ENCODE data around the gene PDZD4. TPM values are rescaled to one million over a fixed set of nuclear protein-coding genes. Genes with fewer than 3 reads are reported as not detected.

The PDZD4 gene
- total and polyA plus RNA-seq, 10 of the 15 experiments (the other 5 are each of a cell fraction or from before 2014, with no cell fraction given), result 0.01 to 0.15 (median 0.04) TPM; not detected in 6

- H3K36me3 ChIP-seq (ENCODE audit: control insufficient read depth in 2 of 2, insufficient read depth in 2 of 2, low read length in 1 of 2), result peaks cover 3% of the 10 kb centered on the region in 2 experiments; a peak in 3 of 4 replicates
- no peak overlapping the region for H2AFZ ChIP-seq (ENCODE audit: control insufficient read depth, low read depth, low read length)
- intact Hi-C loops (cut with micrococcal nuclease; ENCODE audit: unreplicated experiment) (no loop called here), in situ Hi-C loops (cut with MboI) (loop anchor here (10.0 kb wide), 1 partner anchor 55 kb away; no protein-coding TSS in a partner anchor)
- H3K27ac ChIP-seq (ENCODE audit: control insufficient read depth, insufficient read depth), result no peak overlapping the region
- FAIRE-seq (no peak), ATAC-seq (no peak), DNase-seq (ENCODE audit: low read depth, low spot score) (no peak)
- no TSS peak for BruUV-seq (replicated peaks)
- no peak overlapping the region for H3K4me3 ChIP-seq
- ChIA-PET SMC1A (ENCODE audit: uncharacterized antibody, unreplicated experiment) (no interaction called here), RAD21 (ENCODE audit: unreplicated experiment) (no interaction called here), POLR2A (no interaction called here), CTCF (interaction anchor here (0.7 kb wide), 1 partner anchor 137 kb away, joined by 3 read pairs; no protein-coding TSS in a partner anchor)
- no peaks in the 10 kb centered on the region for H4K20me1 ChIP-seq (ENCODE audit: control insufficient read depth, insufficient read depth)
- peaks cover 28% of the 10 kb centered on the region for H3K79me2 ChIP-seq (ENCODE audit: control insufficient read depth, insufficient read depth, low read length)
- TF ChIP-seq RBBP5 (conservative IDR thresholded peaks at IDR 0.05) (no peak), BCLAF1 (IDR thresholded peaks at IDR 0.05) (no peak), GATAD2B (conservative IDR thresholded peaks at IDR 0.05; ENCODE audit: low read depth) (no peak), POLR2AphosphoS2 (IDR thresholded peaks at IDR 0.05; ENCODE audit: low read depth, low read length) (no peak), IRF5 (IDR thresholded peaks at IDR 0.05; ENCODE audit: borderline replicate concordance) (no peak), MEF2B (IDR thresholded peaks at IDR 0.05; ENCODE audit: partially characterized antibody, poor library complexity, severe bottlenecking) (no peak)
- H3K9ac ChIP-seq (ENCODE audit: control insufficient read depth, insufficient read depth, low read length), result no peak overlapping the region
- no peak overlapping the region for H3K4me2 ChIP-seq (ENCODE audit: control insufficient read depth, insufficient read depth)
- 78% methylated on average over 8 of the region's 12 CpGs for WGBS (ENCODE audit: insufficient coverage, insufficient replicate concordance, low lambda C conversion rate, missing lambda C conversion rate)
- no peaks in the 10 kb centered on the region for H3K27me3 ChIP-seq (replicated peaks in 1 of 2; ENCODE audit: control insufficient read depth in 2 of 2, insufficient read depth in 2 of 2, low read length in 1 of 2)
- no peaks in the 10 kb centered on the region for H3K4me1 ChIP-seq (ENCODE audit: control insufficient read depth, insufficient read depth, low read length)
- no peaks in the 10 kb centered on the region; the same call in 2 of the 3 replicates for H3K9me3 ChIP-seq (replicated peaks; ENCODE audit: control insufficient read depth, insufficient read depth, low read length)
Measured at GRCh38 chrX:153789654-153790053, 40.7 kb downstream of the PDZD4 start.

Data from GM12878 (cell line).